HG03025 (cell line): Measurements from ENCODE around the gene OR2Z1.
"Not testable (repeated sequence)": the region's sequence is repeated elsewhere in the genome, so short reads cannot be mapped to it uniquely, and the experiment has no call there.

Experiments
- ATAC-seq: cut with Tn5 transposase; IDR thresholded peaks from one replicate; pipeline ENCODE4 v1.9.1; 2021; ENCODE audit warnings: mild to moderate bottlenecking, moderate library complexity; ENCODE audit not compliant: unreplicated experiment, low FRiP score

OR2Z1 gene

DNA sequence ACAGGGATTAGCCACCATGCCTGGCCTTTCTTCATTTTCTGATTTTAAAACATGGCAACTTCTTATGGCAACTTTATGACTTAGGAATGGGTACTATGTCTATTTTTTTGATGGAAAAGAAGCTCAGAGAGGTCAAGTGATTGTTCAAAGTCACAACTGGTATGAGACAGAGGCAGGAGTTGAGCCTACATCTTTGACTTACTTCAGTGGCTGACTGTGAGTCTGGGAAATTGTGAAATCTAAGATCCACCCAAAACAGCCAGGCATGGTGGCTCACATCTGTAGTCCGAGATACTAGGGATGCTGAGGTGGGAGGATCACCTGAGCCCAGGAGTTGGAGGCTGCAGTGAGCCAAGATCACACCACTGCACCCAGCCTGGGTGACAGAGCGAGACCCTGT is 20.5 kb upstream of the OR2Z1 start:
- ATAC-seq = no peak

DNA sequence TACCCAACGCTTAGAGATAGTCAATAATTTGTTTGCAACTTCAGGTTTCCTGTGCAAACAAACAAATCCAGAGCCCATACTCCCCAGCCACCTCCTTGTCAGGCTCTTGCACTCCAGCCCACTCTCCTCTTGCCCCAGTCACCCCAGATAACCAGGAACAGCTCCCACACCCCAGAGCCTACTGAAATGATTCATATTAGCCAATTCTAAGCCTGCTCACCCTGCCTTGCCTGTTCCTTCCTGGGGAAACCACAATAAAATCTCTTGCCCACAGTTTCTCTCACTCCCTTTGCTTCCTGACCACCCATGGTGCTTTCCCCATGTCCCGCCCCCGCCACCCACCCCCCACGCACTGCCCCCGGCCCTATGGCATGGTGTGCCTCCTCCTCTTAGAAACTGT is 19.1 kb upstream of the OR2Z1 start:
- no peak for ATAC-seq

GRCh38 chr19:8703223-8703622 is 18.2 kb upstream of the OR2Z1 start:
- no peak for ATAC-seq

DNA sequence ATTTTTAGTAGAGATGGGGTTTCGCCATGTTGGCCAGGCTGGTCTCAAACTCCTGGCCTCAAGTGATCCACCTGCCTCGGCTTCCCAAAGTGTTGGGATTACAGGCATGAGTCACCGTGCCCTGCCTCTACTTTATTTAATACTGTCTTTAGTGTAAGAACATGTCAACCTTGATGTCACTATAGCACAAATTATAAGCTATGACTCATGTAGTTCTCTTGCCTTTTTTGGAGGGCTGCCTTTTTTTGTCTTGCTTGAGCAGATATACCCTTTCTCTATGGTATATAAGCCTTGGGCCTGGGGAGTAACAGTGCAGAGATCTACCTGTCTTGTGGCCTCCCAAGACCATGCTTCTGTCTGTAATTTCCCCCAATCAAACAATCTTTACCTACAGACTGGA is 16.1 kb upstream of the OR2Z1 start:
- ATAC-seq = not testable (repeated sequence)

DNA sequence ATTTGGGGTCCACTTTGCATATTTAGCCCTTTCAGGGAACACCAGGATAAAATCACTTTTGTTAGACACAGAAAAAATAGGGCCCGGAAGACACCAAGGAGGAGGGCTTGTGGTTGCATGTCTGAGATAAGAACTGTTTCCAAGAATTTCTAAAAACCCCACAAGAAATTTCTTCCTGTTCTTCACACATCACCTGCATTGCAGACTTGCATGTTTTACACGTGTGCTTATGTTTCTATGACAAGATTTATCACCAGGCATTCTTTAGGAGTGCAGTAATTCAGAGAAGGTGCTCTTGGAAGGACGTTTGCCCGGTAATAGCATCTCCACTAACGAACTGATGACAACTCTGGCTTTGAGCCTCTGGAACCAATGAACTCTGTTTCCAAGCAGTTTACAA is 15.7 kb upstream of the OR2Z1 start:
- no peak for ATAC-seq

DNA sequence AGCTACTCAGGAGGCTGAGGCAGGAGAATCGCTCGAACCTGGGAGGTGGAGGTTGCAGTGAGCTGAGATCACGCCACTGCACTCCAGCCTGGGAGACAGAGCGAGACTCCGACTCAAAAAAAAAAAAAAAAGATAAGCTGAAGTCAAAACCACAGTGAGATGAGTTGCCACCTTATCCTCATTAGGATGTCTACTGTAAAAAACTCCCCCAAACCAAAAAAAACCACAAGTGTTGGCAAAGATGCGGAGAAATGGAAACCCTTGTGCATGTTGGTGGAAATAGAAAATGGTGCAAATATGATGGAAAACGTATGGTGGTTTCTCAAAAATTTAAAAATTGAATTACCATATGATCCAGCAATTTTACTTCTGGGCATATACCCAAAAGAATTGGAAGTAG is 11.1 kb upstream of the OR2Z1 start:
- ATAC-seq = not testable (repeated sequence)

GRCh38 chr19:8722032-8722431 is 598 bp downstream of the OR2Z1 start:
- no peak for ATAC-seq

DNA sequence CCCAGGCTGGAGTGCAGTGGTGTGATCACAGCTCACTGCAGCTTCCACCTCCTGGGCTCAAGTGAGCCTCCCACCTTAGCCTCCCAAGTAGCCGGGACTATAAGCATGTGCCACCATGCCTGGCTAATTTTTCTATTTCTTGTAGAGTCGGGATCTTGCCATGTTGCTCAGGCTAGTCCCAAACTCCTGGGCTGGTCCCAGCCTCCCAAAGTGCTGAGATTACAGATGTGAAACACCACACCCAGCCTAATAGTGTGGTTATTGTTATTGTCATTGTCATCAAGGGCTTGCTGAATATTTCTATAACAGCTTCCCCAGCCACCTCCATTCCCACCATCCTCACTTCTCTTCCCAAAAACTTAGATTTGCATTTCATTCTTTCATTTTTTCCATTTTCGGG is 2.8 kb downstream of the OR2Z1 start:
- ATAC-seq = no peak

DNA sequence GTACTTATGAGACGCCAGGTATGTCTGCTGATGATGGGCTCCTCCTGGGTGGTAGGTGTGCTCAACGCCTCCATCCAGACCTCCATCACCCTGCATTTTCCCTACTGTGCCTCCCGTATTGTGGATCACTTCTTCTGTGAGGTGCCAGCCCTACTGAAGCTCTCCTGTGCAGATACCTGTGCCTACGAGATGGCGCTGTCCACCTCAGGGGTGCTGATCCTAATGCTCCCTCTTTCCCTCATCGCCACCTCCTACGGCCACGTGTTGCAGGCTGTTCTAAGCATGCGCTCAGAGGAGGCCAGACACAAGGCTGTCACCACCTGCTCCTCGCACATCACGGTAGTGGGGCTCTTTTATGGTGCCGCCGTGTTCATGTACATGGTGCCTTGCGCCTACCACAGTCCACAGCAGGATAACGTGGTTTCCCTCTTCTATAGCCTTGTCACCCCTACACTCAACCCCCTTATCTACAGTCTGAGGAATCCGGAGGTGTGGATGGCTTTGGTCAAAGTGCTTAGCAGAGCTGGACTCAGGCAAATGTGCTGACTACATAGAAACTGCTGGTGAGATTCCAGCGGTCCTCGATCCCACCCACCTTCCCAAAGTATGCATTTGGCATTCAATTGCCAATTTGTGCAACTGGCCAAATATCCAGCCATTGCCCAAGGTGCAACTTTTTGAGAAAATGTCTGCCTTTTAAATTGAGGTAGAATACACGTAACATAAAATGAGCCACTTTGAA is 10.2 kb downstream of the OR2Z1 start:
- ATAC-seq = no peak

- ATAC-seq = no peak
These were observed 16.9 kb downstream of the OR2Z1 start for GRCh38 chr19:8738377-8738776.

DNA sequence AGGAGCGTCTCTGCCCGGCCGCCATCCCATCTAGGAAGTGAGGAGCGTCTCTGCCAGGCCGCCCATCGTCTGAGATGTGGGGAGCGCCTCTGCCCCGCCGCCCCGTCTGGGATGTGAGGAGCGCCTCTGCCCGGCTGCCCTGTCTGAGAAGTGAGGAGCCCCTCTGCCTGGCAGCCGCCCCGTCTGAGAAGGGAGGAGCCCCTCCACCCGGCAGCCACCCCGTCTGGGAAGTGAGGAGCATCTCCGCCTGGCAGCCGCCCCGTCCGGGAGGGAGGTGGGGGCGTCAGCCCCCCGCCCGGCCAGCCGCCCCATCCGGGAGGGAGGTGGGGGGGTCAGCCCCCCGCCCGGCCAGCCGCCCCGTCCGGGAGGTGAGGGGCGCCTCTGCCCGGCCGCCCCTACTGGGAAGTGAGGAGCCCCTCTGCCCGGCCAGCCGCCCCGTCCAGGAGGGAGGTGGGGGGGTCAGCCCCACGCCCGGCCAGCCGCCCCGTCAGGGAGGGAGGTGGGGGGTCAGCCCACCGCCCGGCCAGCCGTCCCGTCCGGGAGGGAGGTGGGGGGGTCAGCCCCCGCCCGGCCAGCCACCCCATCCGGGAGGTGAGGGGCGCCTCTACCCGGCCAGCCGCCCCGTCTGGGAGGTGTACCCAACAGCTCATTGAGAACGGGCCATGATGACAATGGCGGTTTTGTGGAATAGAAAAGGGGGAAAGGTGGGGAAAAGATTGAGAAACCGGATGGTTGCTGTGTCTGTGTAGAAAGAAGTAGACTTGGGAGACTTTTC is 18.0 kb downstream of the OR2Z1 start:
- ATAC-seq = not testable (repeated sequence)

- not testable (repeated sequence) for ATAC-seq
These were observed 45.8 kb downstream of the OR2Z1 start for GRCh38 chr19:8767257-8767656.

DNA sequence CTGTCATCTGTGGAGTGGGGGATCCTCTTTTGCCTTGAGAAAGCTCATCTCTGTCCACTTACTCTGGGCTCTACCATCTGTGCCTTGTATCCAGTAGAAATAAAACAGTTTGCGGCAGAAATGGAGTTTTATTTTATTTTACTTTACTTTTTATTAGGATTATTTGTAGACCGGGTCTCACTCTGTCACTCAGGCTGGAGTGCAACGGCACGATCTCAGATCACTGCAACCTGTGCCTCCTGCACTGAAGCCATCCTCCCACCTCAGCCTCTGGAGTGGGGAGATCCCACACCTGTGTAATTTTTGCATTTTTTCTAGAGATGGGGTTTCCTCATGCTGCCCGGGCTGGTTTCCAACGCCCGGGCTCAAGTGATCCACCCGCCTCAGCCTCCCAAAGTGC is 47.8 kb downstream of the OR2Z1 start:
- ATAC-seq = not testable (repeated sequence)

- not testable (repeated sequence) for ATAC-seq
These were observed 52.2 kb downstream of the OR2Z1 start for GRCh38 chr19:8773587-8773986.
